Measurements from ENCODE around the gene FUT8. TPM values are rescaled to one million over a fixed set of nuclear protein-coding genes. Genes with fewer than 3 reads are reported as not detected.

Gene FUT8
- total and polyA plus RNA-seq, 4 donors, result 53.5 to 198 (median 66.0) TPM

- peak in 1 of 6 donors; percentile 15 for DNase-seq (ENCODE audit: low read depth in 4 of 6, low spot score in 6 of 6)
Measured at GRCh38 chr14:65558363-65558762, 145.8 kb downstream of the FUT8 start.

GRCh38 chr14:65560340-65561027 lies 148.0 kb downstream of the FUT8 start:
- H3K36me3 ChIP-seq (ENCODE audit: control insufficient read depth, insufficient read depth, low read length), result no peaks in the 10 kb centered on the region
- WGBS (ENCODE audit: insufficient coverage), result 25% methylated on average over 1 of the region's 2 CpGs
- no peak for DNase-seq (ENCODE audit: low read depth in 4 of 6, low spot score in 6 of 6)
- no peak overlapping the region for H3K4me3 ChIP-seq (ENCODE audit: low read depth, low read length)
- no peak overlapping the region for H3K27ac ChIP-seq (ENCODE audit: low read depth, low read length)
- no peaks in the 10 kb centered on the region for H3K4me1 ChIP-seq (ENCODE audit: control insufficient read depth, insufficient read depth, low read length)
- H3K27me3 ChIP-seq (ENCODE audit: control insufficient read depth, insufficient read depth, low read length), result no peaks in the 10 kb centered on the region
- H3K9me3 ChIP-seq (ENCODE audit: control insufficient read depth, insufficient read depth, low read length), result no peaks in the 10 kb centered on the region

More at GRCh38 chr14:65558363-65558762, 145.8 kb downstream of the FUT8 start:
- WGBS (ENCODE audit: insufficient coverage), result no CpG with 5 or more reads among the region's 2 CpGs
- Histone ChIP-seq H3K4me1 (ENCODE audit: control insufficient read depth, insufficient read depth, low read length) (no peaks in the 10 kb centered on the region), H3K27me3 (ENCODE audit: control insufficient read depth, insufficient read depth, low read length) (no peaks in the 10 kb centered on the region), H3K36me3 (ENCODE audit: control insufficient read depth, insufficient read depth, low read length) (no peaks in the 10 kb centered on the region), H3K27ac (ENCODE audit: low read depth, low read length) (no peak overlapping the region), H3K9me3 (ENCODE audit: control insufficient read depth, insufficient read depth, low read length) (no peaks in the 10 kb centered on the region), H3K4me3 (ENCODE audit: low read depth, low read length) (no peak overlapping the region)

GRCh38 chr14:65564370-65564769 lies 151.8 kb downstream of the FUT8 start:
- H3K4me1 ChIP-seq (ENCODE audit: control insufficient read depth, insufficient read depth, low read length), result no peaks in the 10 kb centered on the region
- no peaks in the 10 kb centered on the region for H3K9me3 ChIP-seq (ENCODE audit: control insufficient read depth, insufficient read depth, low read length)
- no CpG with 5 or more reads among the region's 4 CpGs for WGBS (ENCODE audit: insufficient coverage)
- H3K27me3 ChIP-seq (ENCODE audit: control insufficient read depth, insufficient read depth, low read length), result no peaks in the 10 kb centered on the region
- no peak overlapping the region for H3K27ac ChIP-seq (ENCODE audit: low read depth, low read length)
- H3K36me3 ChIP-seq (ENCODE audit: control insufficient read depth, insufficient read depth, low read length), result no peaks in the 10 kb centered on the region
- DNase-seq (ENCODE audit: low read depth in 4 of 6, low spot score in 6 of 6), result no peak
- H3K4me3 ChIP-seq (ENCODE audit: low read depth, low read length), result no peak overlapping the region

GRCh38 chr14:65565948-65566347 lies 153.4 kb downstream of the FUT8 start:
- H3K4me1 ChIP-seq (ENCODE audit: control insufficient read depth, insufficient read depth, low read length), result no peaks in the 10 kb centered on the region
- 86% methylated on average over 1 of the region's 1 CpG for WGBS (ENCODE audit: insufficient coverage)
- no peaks in the 10 kb centered on the region for H3K36me3 ChIP-seq (ENCODE audit: control insufficient read depth, insufficient read depth, low read length)
- no peak for DNase-seq (ENCODE audit: low read depth in 4 of 6, low spot score in 6 of 6)
- no peaks in the 10 kb centered on the region for H3K27me3 ChIP-seq (ENCODE audit: control insufficient read depth, insufficient read depth, low read length)
- no peak overlapping the region for H3K27ac ChIP-seq (ENCODE audit: low read depth, low read length)
- H3K4me3 ChIP-seq (ENCODE audit: low read depth, low read length), result no peak overlapping the region
- no peaks in the 10 kb centered on the region for H3K9me3 ChIP-seq (ENCODE audit: control insufficient read depth, insufficient read depth, low read length)

GRCh38 chr14:65566820-65567522 lies 154.4 kb downstream of the FUT8 start:
- H3K4me1 ChIP-seq (ENCODE audit: control insufficient read depth, insufficient read depth, low read length), result no peaks in the 10 kb centered on the region
- no peak overlapping the region for H3K27ac ChIP-seq (ENCODE audit: low read depth, low read length)
- WGBS (ENCODE audit: insufficient coverage), result 83% methylated on average over 1 of the region's 5 CpGs
- no peaks in the 10 kb centered on the region for H3K36me3 ChIP-seq (ENCODE audit: control insufficient read depth, insufficient read depth, low read length)
- DNase-seq (ENCODE audit: low read depth in 4 of 6, low spot score in 6 of 6), result no peak
- H3K27me3 ChIP-seq (ENCODE audit: control insufficient read depth, insufficient read depth, low read length), result no peaks in the 10 kb centered on the region
- H3K9me3 ChIP-seq (ENCODE audit: control insufficient read depth, insufficient read depth, low read length), result no peaks in the 10 kb centered on the region
- no peak overlapping the region for H3K4me3 ChIP-seq (ENCODE audit: low read depth, low read length)

GRCh38 chr14:65574611-65575010 lies 162.1 kb downstream of the FUT8 start:
- 83% methylated on average over 1 of the region's 2 CpGs for WGBS (ENCODE audit: insufficient coverage)
- H3K9me3 ChIP-seq (ENCODE audit: control insufficient read depth, insufficient read depth, low read length), result no peaks in the 10 kb centered on the region
- no peaks in the 10 kb centered on the region for H3K27me3 ChIP-seq (ENCODE audit: control insufficient read depth, insufficient read depth, low read length)
- H3K27ac ChIP-seq (ENCODE audit: low read depth, low read length), result no peak overlapping the region
- DNase-seq (ENCODE audit: low read depth in 4 of 6, low spot score in 6 of 6), result no peak
- H3K4me3 ChIP-seq (ENCODE audit: low read depth, low read length), result no peak overlapping the region
- no peaks in the 10 kb centered on the region for H3K36me3 ChIP-seq (ENCODE audit: control insufficient read depth, insufficient read depth, low read length)
- H3K4me1 ChIP-seq (ENCODE audit: control insufficient read depth, insufficient read depth, low read length), result no peaks in the 10 kb centered on the region

DNA sequence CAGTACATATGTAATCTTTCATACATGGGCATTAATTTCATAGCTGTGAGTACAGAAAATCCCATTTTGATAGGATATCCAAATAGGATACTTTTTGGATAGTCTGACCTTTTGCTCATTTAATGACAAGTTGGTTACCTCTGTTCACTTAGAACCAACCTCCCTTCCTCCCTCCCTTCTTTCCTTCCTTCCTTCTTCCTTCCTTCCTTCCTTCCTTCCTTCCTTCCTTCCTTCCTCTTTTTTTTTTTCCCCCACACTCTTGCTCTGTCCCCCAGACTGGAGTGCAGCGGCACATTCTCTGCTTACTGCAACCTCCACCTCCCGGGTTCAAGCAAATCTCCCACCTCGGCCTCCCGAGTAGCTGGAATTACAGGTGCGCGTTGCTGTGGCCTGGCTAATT lies 162.9 kb downstream of the FUT8 start:
- H3K4me1 ChIP-seq (ENCODE audit: control insufficient read depth, insufficient read depth, low read length), result no peaks in the 10 kb centered on the region
- no peak overlapping the region for H3K27ac ChIP-seq (ENCODE audit: low read depth, low read length)
- no peaks in the 10 kb centered on the region for H3K9me3 ChIP-seq (ENCODE audit: control insufficient read depth, insufficient read depth, low read length)
- H3K27me3 ChIP-seq (ENCODE audit: control insufficient read depth, insufficient read depth, low read length), result no peaks in the 10 kb centered on the region
- DNase-seq (ENCODE audit: low read depth in 4 of 6, low spot score in 6 of 6), result no peak
- no peak overlapping the region for H3K4me3 ChIP-seq (ENCODE audit: low read depth, low read length)
- WGBS (ENCODE audit: insufficient coverage), result no CpG with 5 or more reads among the region's 6 CpGs
- no peaks in the 10 kb centered on the region for H3K36me3 ChIP-seq (ENCODE audit: control insufficient read depth, insufficient read depth, low read length)

- H3K4me1 ChIP-seq (ENCODE audit: control insufficient read depth, insufficient read depth, low read length), result no peaks in the 10 kb centered on the region
Measured at GRCh38 chr14:65580973-65581372, 168.4 kb downstream of the FUT8 start.

DNA sequence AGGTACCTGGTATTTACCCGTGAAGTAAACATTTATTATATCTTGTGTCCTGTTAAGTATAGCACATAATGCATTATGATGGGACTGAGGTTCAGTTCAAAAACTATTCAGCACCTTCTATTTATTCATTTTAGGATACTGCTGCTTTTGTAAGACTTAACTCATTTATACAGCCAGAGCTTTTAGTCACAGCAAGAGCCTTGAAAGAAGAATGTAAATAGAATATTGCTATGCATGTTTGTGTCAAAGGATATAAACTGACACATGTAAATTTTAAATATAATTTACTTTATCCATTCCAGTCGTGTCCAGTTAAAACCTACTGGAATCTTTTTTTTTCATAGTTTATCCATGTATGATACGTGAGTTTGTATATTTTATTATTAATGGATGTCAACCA lies 168.8 kb downstream of the FUT8 start:
- Histone ChIP-seq H3K27me3 (ENCODE audit: control insufficient read depth, insufficient read depth, low read length) (no peaks in the 10 kb centered on the region), H3K9me3 (ENCODE audit: control insufficient read depth, insufficient read depth, low read length) (no peaks in the 10 kb centered on the region), H3K27ac (ENCODE audit: low read depth, low read length) (no peak overlapping the region), H3K4me3 (ENCODE audit: low read depth, low read length) (no peak overlapping the region), H3K4me1 (ENCODE audit: control insufficient read depth, insufficient read depth, low read length) (no peaks in the 10 kb centered on the region), H3K36me3 (ENCODE audit: control insufficient read depth, insufficient read depth, low read length) (no peaks in the 10 kb centered on the region)
- no CpG with 5 or more reads among the region's 3 CpGs for WGBS (ENCODE audit: insufficient coverage)
- no peak for DNase-seq (ENCODE audit: low read depth in 4 of 6, low spot score in 6 of 6)

More at GRCh38 chr14:65580973-65581372, 168.4 kb downstream of the FUT8 start:
- DNase-seq (ENCODE audit: low read depth in 4 of 6, low spot score in 6 of 6), result peak in 1 of 6 donors; percentile 63
- WGBS (ENCODE audit: insufficient coverage), result no CpG with 5 or more reads among the region's 1 CpG
- no peaks in the 10 kb centered on the region for H3K9me3 ChIP-seq (ENCODE audit: control insufficient read depth, insufficient read depth, low read length)
- no peaks in the 10 kb centered on the region for H3K27me3 ChIP-seq (ENCODE audit: control insufficient read depth, insufficient read depth, low read length)
- H3K27ac ChIP-seq (ENCODE audit: low read depth, low read length), result no peak overlapping the region
- no peaks in the 10 kb centered on the region for H3K36me3 ChIP-seq (ENCODE audit: control insufficient read depth, insufficient read depth, low read length)
- H3K4me3 ChIP-seq (ENCODE audit: low read depth, low read length), result no peak overlapping the region

GRCh38 chr14:65581799-65582198 lies 169.3 kb downstream of the FUT8 start:
- no peak for DNase-seq (ENCODE audit: low read depth in 4 of 6, low spot score in 6 of 6)
- Histone ChIP-seq H3K27me3 (ENCODE audit: control insufficient read depth, insufficient read depth, low read length) (no peaks in the 10 kb centered on the region), H3K36me3 (ENCODE audit: control insufficient read depth, insufficient read depth, low read length) (no peaks in the 10 kb centered on the region), H3K4me1 (ENCODE audit: control insufficient read depth, insufficient read depth, low read length) (no peaks in the 10 kb centered on the region), H3K27ac (ENCODE audit: low read depth, low read length) (no peak overlapping the region), H3K9me3 (ENCODE audit: control insufficient read depth, insufficient read depth, low read length) (no peaks in the 10 kb centered on the region), H3K4me3 (ENCODE audit: low read depth, low read length) (no peak overlapping the region)
- WGBS (ENCODE audit: insufficient coverage), result no CpG with 5 or more reads among the region's 3 CpGs
